Measurements from ENCODE around the gene MRTFA. TPM values are rescaled to one million over a fixed set of nuclear protein-coding genes. Genes with fewer than 3 reads are reported as not detected.
"Not testable (repeated sequence)": the region's sequence is repeated elsewhere in the genome, so short reads cannot be mapped to it uniquely, and the experiment has no call there.

Gene MRTFA
- total RNA-seq, 2 experiments from 2014 or later: 47.7 to 66.9 TPM

DNA sequence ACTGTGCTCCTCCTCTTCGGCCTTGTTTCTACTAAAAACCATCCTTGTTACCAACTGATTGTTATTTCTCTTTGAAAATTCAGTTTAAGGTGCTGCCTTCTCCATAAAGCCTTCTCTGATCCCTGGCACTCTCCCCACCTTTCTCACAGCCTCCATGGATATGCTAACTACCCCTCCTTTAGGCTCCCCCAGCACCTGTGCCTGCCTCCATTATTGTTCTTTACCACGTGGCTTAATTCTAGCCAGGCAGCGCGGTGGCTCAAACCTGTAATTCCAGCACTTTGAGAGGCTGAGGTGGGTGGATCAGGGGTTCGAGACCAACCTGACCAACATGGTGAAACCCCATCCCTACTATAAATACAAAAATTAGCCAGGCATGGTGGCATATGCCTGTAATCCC, 96.3 kb downstream of the MRTFA start:
- Histone ChIP-seq H3K9me3 (ENCODE audit: low read length) (no peaks in the 10 kb centered on the region), H3K4me1 (ENCODE audit: insufficient read depth, low read length, poor library complexity, severe bottlenecking) (peaks cover 5% of the 10 kb centered on the region), H3K79me2 (ENCODE audit: insufficient read depth, low read depth, low read length) (no peaks in the 10 kb centered on the region), H3K36me3 (ENCODE audit: insufficient read depth, low read length) (no peaks in the 10 kb centered on the region), H2AFZ (ENCODE audit: low read length) (no peak overlapping the region), H3K27ac (ENCODE audit: low read depth, low read length, poor library complexity, severe bottlenecking) (no peak overlapping the region), H4K20me1 (ENCODE audit: insufficient read depth, low read length) (no peaks in the 10 kb centered on the region), H3K4me2 (ENCODE audit: low read length) (no peak overlapping the region), H3K9me2 (ENCODE audit: insufficient read depth, low read length) (no peaks in the 10 kb centered on the region), H3K4me3 (ENCODE audit: low read depth, low read length, poor library complexity, severe bottlenecking) (no peak overlapping the region)
- no peak for DNase-seq (ENCODE audit: low spot score)
- POLR2A ChIA-PET: interaction anchor here (0.7 to 1.0 kb wide), 3 partner anchors 8 to 107 kb away, joined by 4 to 7 read pairs (median 5); no protein-coding TSS in a partner anchor
- intact Hi-C loops (cut with micrococcal nuclease; ENCODE audit: unreplicated experiment): no loop called here
- BruUV-seq (replicated peaks): no TSS peak
- TF ChIP-seq EZH2phosphoT487 (IDR thresholded peaks at IDR 0.05; ENCODE audit: borderline replicate concordance, low read depth, low read length): no peak
- TF ChIP-seq, protein P1, sequence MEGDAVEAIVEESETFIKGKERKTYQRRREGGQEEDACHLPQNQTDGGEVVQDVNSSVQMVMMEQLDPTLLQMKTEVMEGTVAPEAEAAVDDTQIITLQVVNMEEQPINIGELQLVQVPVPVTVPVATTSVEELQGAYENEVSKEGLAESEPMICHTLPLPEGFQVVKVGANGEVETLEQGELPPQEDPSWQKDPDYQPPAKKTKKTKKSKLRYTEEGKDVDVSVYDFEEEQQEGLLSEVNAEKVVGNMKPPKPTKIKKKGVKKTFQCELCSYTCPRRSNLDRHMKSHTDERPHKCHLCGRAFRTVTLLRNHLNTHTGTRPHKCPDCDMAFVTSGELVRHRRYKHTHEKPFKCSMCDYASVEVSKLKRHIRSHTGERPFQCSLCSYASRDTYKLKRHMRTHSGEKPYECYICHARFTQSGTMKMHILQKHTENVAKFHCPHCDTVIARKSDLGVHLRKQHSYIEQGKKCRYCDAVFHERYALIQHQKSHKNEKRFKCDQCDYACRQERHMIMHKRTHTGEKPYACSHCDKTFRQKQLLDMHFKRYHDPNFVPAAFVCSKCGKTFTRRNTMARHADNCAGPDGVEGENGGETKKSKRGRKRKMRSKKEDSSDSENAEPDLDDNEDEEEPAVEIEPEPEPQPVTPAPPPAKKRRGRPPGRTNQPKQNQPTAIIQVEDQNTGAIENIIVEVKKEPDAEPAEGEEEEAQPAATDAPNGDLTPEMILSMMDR (conservative IDR thresholded peaks at IDR 0.05; ENCODE audit: low read length): no peak
- CTCF ChIA-PET (ENCODE audit: unreplicated experiment): no interaction called here

DNA sequence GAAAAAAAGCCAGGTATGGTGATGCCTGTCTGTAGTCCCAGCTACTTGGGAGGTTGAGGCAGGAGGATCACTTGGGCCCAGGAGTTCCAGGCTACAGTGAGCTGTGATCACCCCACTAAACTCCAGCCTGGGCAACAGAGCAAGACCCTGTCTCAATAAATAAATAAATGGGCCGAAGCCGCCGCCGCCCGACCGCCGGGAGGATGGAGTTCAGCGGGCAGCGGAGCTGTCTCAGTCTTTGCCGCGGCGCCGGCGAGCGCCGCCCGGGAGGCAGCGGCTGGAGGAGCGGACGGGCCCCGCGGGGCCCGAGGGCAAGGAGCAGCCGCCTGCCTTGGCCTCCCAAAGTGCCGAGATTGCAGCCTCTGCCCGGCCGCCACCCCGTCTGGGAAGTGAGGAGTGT, 100.4 kb downstream of the MRTFA start:
- H3K9me2 ChIP-seq (ENCODE audit: insufficient read depth, low read length); POLR2A ChIA-PET; H2AFZ ChIP-seq (ENCODE audit: low read length); H3K4me2 ChIP-seq (ENCODE audit: low read length); H3K4me3 ChIP-seq (ENCODE audit: low read depth, low read length, poor library complexity, severe bottlenecking); H4K20me1 ChIP-seq (ENCODE audit: insufficient read depth, low read length); intact Hi-C loops (cut with micrococcal nuclease; ENCODE audit: unreplicated experiment); BruUV-seq (replicated peaks); DNase-seq (ENCODE audit: low spot score); CTCF ChIA-PET (ENCODE audit: unreplicated experiment); H3K36me3 ChIP-seq (ENCODE audit: insufficient read depth, low read length); H3K27ac ChIP-seq (ENCODE audit: low read depth, low read length, poor library complexity, severe bottlenecking); H3K9me3 ChIP-seq (ENCODE audit: low read length): not testable (repeated sequence)
- Histone ChIP-seq H3K79me2 (ENCODE audit: insufficient read depth, low read depth, low read length) (peaks cover 31% of the 10 kb centered on the region), H3K4me1 (ENCODE audit: insufficient read depth, low read length, poor library complexity, severe bottlenecking) (peaks cover 45% of the 10 kb centered on the region)

DNA sequence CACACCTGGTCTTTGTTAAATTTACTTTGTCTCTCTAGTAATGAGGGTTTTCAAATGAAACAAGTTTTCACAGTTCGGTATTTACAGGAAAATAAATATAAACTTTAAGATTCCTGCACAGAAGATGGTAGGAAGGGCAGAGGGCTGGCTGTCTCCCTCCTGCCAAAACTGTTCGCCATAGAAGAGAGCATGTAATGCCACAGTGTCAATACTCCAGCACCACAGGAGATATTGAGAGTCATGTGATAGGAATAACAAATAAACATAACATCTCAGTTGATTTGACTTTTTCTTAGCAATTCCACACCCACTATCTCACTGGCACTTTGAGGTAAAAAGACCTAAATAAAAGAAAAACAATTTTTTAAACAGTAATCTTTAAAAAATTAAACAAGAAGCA, 100.9 kb downstream of the MRTFA start:
- Histone ChIP-seq H3K27ac (ENCODE audit: low read depth, low read length, poor library complexity, severe bottlenecking) (peak overlapping the region; percentile 68), H4K20me1 (ENCODE audit: insufficient read depth, low read length) (no peaks in the 10 kb centered on the region), H3K9me3 (ENCODE audit: low read length) (no peaks in the 10 kb centered on the region), H3K36me3 (ENCODE audit: insufficient read depth, low read length) (no peaks in the 10 kb centered on the region), H2AFZ (ENCODE audit: low read length) (no peak overlapping the region), H3K4me2 (ENCODE audit: low read length) (no peak overlapping the region), H3K9me2 (ENCODE audit: insufficient read depth, low read length) (no peaks in the 10 kb centered on the region), H3K4me1 (ENCODE audit: insufficient read depth, low read length, poor library complexity, severe bottlenecking) (peaks cover 49% of the 10 kb centered on the region), H3K4me3 (ENCODE audit: low read depth, low read length, poor library complexity, severe bottlenecking) (no peak overlapping the region), H3K79me2 (ENCODE audit: insufficient read depth, low read depth, low read length) (peaks cover 36% of the 10 kb centered on the region)
- no peak for DNase-seq (ENCODE audit: low spot score)
- CTCF ChIA-PET (ENCODE audit: unreplicated experiment): no interaction called here
- POLR2A ChIA-PET: no interaction called here
- no TSS peak for BruUV-seq (replicated peaks)
- intact Hi-C loops (cut with micrococcal nuclease; ENCODE audit: unreplicated experiment): no loop called here
- TF ChIP-seq, protein P1 (conservative IDR thresholded peaks at IDR 0.05; ENCODE audit: low read length): no peak
- no peak for TF ChIP-seq EZH2phosphoT487 (IDR thresholded peaks at IDR 0.05; ENCODE audit: borderline replicate concordance, low read depth, low read length)
